Body of pancreas (tissue), 4 donors: ENCODE data around the gene SLC22A4.

ENCODE experiments used
- CTCF ChIP-seq, 7 experiments: fragments of 450-650 bp in 4 of 7; fragments of 200-600 bp in 3 of 7; sonication (generic) in 3 of 7; IDR thresholded peaks; one replicate each; pipeline ENCODE4 v1.5.1; 2016 to 2019; ENCODE audit warnings: antibody characterized with exemption in 7 of 7
- POLR2A ChIP-seq, 3 donors: fragments of 450-650 bp; IDR thresholded peaks; one replicate each; pipeline ENCODE4 v1.6.1; 2016; ENCODE audit warnings: antibody characterized with exemption in 3 of 3, mild to moderate bottlenecking in 2 of 3

- no peak for TF ChIP-seq POLR2A (IDR thresholded peaks at IDR 0.05)
- TF ChIP-seq CTCF (IDR thresholded peaks at IDR 0.05), result no peak
Measured at GRCh38 chr5:132377738-132378137, 83.5 kb downstream of the SLC22A4 start.
